ENCODE measurements around the gene DIAPH2. TPM values are rescaled to one million over a fixed set of nuclear protein-coding genes. Genes with fewer than 3 reads are reported as not detected.

The DIAPH2 gene
- polyA plus RNA-seq, 4 donors = 7.3 to 11.8 (median 9.4) TPM

DNA sequence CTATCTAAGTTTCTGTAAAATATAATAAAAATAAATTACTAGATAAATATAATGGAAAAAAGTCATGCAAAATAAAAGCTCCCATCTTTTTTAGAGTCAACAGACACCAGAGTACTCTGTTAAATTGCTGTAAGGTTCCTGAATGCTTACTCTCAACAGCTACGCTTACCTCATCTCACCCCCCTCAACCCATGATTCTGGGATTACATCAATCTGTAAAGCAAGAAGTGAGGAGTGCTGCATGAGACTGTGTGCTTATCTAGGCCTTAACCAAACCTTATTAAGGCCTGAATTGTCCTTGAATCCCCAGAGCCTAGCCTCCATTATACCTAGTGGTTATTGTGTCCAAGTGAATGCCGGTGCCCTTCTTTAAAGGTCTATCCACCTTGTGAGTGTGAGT lies 934.9 kb downstream of the DIAPH2 start:
- DNase-seq (ENCODE audit: low read depth in 4 of 4, low spot score in 3 of 4) = no peak

DNA sequence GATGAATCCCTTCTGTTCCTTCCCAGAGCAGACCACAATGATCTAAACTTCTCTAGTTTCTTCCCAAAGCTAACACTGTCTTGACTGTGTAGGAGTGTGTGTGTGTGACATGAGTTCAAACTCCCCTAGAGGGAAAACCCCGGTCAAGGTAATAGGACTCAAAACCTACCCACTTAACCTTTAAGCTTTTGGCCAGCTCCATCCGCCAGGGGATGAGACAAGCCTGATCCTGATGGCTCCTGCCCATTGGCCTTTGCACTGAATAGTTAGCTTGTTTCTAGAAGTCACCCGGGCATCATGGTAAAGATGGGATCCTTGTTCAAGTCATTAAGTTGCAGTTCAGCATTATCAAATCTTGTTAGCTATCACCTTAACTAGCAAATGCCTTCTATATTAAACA lies 937.5 kb downstream of the DIAPH2 start:
- DNase-seq (ENCODE audit: low read depth in 4 of 4, low spot score in 3 of 4) = no peak

DNA sequence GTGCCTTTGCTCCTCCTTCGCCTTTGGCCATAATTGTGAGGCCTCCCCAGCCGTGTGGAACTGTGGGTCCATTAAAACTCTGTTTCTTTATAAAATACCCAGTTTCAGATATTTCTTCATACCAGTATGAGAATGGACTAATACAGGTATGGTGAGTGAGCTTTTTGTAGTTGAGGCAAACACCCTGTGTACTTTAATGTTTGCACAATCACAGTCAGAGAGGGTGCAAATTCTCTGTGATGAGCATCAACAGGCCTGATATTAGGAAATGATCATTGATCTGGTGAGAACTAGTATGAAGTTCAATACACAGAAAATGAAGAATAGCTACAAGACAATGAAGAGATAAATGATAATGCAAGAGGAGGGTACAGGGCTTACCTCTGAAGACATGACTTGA lies 943.7 kb downstream of the DIAPH2 start:
- no peak for DNase-seq (ENCODE audit: low read depth in 4 of 4, low spot score in 3 of 4)

DNA sequence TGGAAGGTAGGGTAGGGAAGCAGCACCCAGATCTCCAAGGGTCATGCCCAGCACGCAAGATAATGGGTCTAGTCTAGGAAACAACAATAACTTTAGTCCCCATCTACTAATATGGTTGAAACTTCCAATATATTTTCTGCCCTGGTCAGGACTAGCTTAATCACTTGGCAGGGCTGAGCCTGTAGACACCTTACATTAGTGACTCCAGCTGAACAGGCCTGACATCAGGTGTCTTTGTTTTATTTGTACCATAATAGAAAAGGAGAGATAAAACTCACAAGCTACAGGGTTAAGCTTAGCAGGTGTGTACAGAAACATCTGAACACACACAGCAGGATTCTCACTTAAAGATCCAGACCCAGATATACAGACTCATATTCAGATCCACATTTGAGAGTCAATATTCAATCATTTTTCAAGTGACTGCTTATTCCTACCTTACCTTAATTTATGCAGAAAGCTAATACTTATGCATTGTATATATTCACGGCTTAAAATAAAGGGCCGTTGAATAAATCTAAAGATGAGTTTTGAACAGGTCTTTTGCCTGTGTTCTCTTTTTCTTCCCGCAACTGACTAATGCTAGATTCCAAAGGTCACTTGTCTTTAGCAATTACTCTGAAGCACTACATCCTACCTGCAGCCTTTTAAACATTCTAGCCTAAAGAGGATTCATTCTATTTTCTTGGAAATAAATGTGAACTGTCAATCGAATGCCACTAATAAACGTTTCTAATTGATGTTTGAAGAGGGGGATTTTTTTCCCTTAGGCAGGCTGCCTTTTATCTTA lies 944.4 kb downstream of the DIAPH2 start:
- DNase-seq (ENCODE audit: low read depth in 4 of 4, low spot score in 3 of 4) = no peak

DNA sequence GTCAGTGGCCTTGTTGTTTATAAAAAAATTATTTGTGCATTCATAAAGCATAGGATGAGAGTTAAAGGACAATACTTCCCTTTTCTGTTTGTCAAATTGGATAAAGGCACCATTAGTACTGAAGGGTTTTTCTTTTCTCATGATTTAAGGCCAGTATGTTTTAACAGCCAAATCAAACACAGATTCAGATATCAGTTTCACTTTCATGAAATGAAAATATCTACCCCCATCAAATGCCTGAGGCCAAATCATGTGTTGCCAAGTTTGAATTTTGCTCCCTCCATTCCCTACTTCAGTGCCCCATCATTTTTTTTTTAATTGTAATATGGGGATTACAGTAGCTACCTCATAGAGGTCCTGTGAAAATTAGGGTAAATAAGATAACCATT lies 944.9 kb downstream of the DIAPH2 start:
- DNase-seq (ENCODE audit: low read depth in 4 of 4, low spot score in 3 of 4) = no peak

DNA sequence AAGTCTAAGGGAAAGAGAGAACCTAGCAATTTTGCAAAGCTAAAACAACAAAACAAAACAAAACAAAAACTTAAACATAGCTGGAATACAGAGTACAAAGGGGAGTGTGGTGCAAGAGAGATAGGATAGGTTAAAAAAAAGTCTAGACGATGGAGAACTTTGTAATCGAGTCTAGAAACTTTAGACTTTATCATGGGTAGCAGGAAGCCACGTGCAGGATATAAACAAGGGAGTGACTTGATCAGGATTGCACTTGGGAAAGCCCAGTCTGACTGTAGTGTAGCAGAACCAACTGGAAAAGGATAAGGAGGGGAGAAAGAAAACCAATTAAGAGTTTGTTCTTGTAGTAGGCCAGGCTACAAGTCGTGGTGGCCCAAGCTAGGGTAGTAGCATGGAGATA lies 949.2 kb downstream of the DIAPH2 start:
- DNase-seq (ENCODE audit: low read depth in 4 of 4, low spot score in 3 of 4) = no peak

DNA sequence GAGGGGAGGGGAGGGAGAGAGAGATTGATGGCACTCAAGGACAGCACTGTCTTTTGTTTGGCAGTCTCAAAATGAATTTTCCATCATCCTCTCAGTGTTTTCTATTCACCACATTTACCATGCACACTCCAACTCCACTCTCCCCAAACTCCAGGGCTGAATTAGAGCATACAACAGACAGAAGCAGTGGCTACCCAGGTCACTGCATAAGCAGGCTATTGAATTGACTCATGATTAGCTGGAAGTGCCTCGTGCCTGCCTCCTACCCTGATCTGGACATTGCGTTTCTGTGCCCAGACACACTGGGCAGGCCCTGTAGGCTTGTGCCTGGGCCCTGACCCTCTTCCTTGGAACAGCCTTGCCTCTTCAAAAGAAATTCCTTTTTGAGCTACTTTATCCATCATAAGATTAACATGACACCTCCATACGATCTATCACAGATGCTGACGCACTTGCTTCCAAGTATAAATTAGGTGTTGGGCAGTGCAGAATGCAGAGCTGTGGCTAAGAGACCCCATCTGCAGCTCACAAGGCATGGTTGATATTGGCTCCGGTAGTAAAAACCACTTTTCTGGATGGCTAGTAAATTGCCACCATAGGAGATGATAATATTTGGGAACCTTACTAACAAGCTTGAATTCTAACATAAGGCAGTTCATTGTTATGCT lies 952.0 kb downstream of the DIAPH2 start:
- DNase-seq (ENCODE audit: low read depth in 4 of 4, low spot score in 3 of 4) = no peak

DNA sequence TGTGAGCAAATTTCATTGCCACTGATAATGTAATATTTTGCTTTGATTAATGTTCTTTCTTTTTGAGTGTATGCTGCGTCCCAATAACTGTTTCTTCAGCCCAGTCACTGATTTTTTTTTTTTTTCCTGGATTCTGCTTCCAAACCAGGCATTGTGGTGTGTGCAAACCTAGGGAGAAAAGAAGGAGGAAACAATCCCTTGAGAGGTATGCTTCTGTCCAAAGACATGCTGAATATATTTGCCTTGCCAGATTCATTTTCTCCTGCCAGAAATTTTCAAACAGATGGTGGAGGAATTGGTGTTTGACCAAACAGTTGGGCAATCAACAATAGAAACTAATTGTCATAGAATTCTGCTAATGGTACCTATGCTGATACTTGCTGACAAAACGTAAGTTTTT lies 952.6 kb downstream of the DIAPH2 start:
- no peak for DNase-seq (ENCODE audit: low read depth in 4 of 4, low spot score in 3 of 4)

DNA sequence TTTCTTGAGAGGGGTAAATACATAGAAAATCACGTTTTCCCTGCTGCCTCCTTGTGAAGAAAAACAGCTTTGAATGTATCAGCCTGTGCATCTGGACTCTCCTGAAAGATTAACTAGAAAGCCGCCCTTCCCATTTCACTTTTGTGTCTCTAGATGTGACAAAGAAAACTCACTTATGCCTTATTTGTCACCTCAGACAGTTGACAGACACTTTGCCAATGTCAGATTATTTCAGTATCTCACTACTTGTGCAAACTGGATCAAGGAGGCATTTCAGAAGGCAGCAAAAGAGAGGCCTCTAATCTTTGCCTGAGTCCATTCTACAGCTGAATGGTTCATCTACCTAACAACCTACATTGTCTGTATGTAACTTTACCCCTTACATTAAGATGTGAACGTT lies 954.0 kb downstream of the DIAPH2 start:
- DNase-seq (ENCODE audit: low read depth in 4 of 4, low spot score in 3 of 4) = no peak

DNA sequence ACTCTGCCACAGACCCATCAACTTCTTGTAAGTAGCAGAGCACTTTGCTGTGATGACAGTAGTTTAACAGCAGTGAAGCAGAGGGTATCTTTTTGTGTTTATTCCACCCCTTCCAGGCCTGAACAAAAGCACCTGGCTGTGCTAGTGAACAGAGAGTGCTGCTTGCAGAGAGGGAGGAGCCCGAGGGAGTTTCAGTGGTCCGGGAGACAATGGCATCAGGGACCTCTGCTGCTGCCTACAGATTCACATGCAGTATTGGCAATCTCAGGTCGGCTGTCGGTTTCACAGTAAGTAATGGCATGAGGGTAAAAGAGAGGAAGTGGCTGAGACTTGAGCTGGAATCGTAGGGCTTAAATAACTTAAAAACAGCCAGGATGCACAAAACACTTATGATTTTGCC lies 954.9 kb downstream of the DIAPH2 start:
- DNase-seq (ENCODE audit: low read depth in 4 of 4, low spot score in 3 of 4) = no peak

Other genes with a start within 250 kb of the DIAPH2 start
- gene RPA4, start 199.1 kb downstream of the DIAPH2 start, polyA plus RNA-seq (ENCODE audit: insufficient read length in 4 of 4) = under 1 TPM in 1 of 4 donors, not detected in 3; 0.09 TPM

Data from left renal pelvis (tissue), 4 donors.